AG20443 (cell line): ENCODE results near the gene ORM1.

ENCODE experiments used
- DNase-seq: peaks from one replicate; pipeline ENCODE4 v3.0.0; 2012; ENCODE audit warnings: low spot score, mixed read lengths

ORM1 gene

DNA sequence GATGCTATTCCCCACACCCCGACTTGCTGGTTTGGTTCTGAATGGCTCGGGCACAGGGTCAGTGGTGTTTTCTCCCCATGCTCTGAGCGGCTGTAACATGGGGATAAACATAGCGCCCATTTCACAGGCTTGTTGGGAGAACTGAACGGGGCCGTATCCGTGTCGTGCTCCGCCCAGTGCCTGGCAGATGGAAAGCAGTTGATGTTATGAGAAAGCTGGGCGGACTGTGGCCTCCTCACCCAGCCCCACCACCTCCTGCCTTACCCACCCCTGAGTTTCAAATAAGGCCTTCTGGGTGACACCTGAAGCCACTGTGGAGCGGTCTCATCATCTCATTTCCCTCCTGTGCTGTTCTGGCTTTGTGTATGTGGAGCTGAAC is 21.3 kb downstream of the ORM1 start:
- no peak for DNase-seq

DNA sequence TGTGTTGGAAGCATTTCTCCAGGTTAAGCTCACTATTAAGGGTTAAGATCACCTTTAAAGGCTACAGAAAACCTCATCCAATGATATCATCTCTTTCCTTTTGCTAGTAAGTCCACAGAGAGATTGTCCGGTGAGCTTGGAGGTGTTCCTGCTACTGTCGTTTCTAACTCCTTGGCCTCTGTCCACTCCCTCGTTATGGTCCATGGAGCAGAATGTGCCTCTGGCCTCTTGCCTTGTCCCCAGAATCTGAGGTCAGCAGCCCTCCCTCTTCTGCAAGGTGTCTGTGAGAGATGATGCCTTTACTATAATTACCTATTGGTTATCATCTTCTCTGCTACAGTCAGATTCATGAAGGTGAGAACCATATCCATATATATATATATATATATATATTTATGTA is 21.8 kb downstream of the ORM1 start:
- DNase-seq: no peak

DNA sequence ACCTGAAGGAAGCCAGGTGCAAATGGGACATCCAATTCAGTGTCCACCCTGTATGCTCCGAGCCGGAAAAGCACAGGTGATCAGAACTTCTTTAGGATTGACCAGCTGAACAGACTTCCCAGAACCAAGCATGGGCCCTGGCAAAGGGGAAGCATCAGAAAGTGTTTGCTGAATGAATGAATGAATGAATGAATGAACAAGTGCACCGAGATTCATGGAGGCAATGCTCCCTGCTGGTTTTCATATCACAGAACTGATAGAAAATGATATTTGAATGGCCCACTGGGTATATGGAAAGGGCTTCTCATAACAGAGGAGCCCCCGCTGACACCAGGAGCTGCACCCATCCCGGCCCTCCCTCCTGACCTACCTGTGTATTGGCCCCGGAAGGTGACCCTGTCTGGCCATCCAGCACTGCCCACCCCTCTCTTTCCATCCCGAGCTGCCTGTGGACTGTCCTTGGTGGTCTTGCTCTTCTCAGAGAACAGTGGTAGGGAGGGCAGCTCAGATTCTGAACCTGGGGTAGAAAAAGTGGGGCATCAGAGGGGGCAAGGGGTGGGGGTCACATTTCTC is 22.7 kb downstream of the ORM1 start:
- DNase-seq: no peak

DNA sequence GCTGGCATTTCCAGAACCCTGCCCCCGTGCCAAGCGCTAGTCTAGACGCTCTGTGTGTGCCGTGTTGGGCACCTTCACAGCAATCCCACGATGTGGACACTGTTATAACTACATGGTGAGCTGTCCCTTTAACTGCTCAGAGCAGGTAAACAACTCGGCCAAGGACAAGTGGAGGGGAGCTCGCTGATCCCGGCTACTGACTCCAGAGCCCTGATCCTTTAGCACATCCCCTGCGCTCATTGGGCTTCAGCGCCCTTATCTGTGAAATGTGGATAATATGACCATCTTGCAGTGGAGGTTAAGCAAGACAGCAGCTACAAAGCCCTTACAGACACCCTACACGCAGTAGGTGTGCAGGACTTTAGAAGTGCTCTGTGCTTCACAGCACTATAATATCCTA is 23.2 kb downstream of the ORM1 start:
- no peak for DNase-seq

DNA sequence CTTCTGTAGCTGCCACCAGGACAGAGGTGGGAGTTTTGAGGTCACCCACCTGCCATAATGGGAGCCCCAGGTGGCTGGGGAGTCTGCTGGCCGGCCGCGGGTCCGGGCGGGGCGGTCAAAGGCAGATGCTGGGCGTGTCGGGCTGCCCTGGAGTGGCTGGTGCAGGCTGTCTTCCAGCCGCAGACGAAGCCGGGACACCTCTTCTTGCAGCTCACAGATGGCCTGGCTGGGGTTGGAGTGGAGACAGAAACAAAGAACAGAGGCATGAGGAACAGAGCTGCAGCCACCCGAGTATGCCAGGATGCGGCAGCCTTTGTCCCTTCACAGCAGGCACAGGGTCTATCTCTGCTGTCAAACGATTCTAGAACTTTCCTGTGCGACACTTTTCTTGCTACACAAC is 24.8 kb downstream of the ORM1 start:
- DNase-seq: no peak

DNA sequence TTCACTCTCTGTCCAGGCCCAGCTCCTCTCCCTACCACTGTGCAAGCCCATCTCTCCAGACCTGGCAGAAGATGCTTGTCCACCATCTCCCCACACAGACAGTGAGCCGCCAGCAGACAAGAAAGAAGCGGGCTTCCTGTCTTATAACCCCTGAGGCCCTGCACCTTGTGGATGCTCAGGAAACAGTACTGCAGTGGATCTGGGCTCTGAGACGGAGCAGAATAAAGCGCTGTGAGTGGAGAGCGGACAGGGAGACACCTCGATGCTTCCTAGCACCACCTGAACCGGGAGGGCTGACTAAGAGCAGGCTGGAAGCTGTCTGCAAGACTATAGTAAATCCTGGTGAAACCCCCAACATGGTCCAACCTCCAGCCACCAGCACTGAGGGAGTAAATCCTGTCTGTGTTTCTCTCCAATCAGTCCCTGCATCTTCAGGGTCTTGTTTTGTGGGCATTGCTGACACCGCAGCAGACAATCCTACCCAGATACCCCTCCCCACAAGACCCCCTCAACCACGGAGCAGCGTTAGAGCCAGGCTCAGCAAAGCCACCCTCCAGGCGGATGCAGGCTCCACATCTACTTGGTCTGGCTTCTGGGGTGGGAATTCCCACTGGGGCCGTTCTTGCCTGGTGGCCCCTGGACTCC is 25.5 kb downstream of the ORM1 start:
- no peak for DNase-seq

DNA sequence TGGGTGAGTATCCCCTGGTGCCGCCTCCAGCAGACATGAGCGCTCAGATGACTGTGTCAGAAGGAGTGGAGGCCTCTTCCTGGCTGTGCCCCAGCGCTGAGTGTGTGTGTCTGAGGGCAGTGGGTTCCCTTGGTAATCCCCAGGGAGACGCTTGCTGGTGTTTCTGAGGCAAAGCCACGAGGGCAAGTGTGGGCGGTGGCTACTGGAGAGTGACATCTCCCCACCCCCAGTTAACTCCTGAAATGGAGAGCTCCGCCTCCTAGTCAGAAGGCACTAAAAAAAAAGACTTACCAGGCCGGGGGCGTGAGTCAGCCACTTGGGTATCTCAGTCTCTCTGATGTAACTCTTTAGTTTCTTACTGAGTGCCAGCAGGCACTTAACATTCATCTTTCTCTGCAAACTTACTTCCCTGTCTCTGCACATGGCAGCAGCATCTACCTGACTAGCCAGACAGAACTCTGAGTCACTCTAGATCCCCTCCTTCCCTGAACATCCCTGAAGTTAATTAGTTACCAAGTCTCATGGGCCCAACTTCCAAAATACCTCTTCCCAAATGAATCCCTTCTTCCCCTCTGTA is 26.1 kb downstream of the ORM1 start:
- DNase-seq: peak; percentile 94

DNA sequence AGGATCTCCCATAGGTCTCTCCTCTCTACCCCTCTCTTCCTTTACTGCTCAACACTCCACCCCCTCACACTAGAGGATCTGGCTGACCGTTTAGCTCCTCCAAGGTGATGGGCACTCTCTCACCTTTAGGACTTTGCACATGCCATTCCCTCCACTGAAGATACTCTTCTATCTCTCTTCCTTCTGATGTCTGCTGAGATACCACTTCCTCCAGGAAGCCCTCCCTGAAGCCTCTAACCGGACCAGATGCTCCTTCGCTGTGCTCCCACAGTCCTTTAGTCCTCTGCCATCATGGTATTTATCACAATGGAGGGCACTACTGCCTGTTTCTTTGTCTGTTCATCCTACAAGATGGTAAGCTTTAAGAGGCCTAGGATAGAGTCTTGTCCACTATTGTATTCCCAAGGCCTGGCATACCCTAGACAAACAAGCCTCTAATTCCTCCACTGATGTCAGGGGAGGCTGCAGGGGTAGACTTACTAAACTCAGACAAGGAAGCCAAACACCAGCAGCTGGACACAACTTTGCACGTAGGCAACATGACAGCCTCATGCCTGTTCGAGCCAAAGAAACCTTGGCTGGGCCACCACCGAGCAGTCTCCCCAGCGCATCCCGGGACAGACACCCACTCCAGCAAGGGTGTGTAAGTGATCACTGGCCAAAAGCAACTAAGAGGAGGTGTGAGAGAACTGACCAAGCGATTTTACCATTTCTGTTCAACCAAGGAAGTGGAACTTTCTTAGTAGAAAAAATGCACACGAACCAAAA is 27.0 kb downstream of the ORM1 start:
- no peak for DNase-seq

DNA sequence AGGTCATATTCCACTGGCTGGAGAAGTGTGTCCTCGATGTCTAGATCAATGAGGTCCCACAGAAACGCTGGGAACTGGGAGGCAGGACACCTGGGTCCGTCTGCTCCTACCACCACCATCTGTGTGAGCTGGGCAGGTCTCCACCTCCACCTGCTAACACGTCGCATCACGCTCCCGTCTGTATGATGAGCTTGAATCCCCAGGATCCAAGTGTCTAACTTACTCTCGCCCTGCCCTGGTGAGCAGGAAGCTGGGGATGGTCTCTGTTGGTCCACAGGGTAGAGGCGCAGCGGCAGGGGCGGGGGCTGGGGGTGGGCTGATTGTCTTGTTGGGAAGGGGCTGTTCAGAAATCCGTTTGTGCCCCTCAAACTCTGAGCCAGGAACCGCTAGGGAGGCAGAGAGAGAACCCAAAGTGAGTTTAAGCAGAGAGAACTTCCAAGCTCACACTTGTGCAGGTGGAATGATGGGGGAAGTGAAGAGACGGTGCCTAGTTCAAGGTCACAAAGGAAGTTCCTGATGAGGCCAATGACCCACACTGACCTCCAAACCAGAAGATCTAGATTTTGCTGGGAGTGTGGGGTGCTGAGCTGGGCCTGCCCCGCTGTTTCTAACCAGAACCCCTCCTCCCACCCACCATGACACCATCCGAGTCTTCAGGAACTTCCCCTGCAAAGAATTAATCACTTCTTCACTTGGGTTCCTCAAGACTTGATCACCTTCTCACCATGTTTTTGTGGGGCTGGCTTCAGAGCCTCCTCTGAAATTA is 27.9 kb downstream of the ORM1 start:
- no peak for DNase-seq

DNA sequence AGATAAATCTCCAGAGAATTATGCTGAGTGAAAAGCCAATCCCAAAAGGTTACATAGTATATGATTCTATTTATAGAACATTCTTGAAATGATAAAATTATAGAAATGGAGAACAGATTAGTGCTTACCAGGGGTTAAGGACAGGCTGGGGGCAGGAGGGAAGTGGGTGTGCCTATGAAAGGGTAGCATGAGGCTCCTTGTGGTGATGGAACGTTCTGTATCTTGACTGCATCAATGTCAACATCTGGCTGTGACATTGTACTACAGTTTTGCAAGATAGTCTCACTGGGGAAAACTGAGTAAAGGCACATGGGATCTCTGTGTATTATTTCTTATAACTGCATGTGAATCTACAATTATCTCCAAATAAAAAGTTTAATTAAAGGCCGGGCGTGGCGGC is 29.0 kb downstream of the ORM1 start:
- no peak for DNase-seq

DNA sequence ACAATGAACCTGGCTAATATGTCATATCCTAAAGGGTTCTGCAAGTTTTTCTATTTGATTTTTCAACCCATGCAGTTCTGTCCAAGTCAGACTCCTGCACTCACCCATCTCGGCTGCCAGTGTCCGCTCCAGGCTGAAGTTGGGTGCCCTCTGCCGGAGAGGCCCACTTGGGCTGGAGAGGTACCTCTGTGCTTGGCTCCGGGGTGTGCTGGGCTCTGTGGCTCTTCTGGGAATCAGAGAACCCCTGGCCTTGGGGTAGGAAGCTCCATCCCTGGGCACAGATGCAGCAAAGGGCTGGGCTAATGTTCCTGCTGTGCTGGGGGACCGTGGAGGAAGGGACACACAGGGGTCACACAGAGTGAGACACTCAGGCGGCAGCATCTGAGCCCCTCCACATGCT is 32.9 kb downstream of the ORM1 start:
- no peak for DNase-seq

DNA sequence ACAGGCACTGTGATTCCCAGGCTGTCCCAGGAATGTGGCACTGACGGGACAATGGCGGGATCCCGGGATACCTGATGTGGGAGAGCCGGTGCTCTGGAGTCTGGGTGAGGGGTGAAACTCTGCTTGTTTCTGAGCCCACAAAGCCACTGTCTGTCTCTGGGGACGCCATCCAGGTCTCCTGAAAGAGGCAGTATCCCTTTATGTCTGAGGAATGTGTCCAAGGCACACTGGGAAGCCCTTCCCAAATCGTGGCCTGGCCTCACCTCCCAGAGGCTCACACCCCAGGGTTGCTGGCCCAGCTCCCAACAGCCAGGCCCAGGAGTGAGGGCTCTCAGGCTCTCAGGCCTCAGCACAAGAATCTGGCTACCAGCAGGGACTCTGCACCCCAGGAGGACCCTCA is 33.9 kb downstream of the ORM1 start:
- DNase-seq: no peak

DNA sequence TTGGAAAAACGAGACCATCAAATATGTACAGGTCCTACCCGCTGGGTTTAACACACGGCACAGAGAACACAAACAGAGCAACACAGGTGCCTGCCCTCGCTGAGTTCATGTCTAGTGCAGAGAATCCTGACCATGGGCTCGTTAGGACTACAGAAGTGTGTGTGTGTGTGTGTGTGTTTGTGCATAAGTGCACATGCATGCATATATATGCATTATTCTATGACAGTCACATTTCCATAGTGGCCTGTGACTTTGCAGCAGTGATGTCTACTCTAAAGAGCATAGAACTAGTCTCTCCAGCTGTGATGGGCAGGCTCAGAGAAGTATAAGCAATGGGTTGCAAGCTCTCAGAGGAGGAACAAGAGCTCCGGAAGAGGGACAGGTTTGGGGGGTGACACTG is 34.5 kb downstream of the ORM1 start:
- DNase-seq: no peak

DNA sequence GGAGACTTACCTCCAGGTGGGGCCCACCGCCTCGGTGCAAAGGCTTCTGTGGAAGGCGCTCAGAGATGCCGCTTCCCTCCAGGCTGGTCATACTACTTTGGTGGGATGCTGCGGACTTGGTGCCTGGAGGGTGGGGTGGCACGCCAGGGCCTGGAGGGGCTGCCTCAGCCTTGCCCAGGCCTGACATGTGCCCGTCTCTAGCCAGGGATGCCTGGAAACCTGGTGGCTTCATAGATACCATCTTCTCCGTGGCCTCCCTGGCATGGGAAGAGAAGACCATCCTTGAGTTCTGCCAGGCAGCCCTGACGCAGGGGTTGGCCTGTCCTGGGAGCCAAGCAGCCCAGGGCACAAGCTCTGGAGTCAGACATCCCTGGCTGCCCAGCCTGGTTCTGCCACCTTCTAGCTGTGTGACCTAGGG is 35.0 kb downstream of the ORM1 start:
- DNase-seq: no peak

DNA sequence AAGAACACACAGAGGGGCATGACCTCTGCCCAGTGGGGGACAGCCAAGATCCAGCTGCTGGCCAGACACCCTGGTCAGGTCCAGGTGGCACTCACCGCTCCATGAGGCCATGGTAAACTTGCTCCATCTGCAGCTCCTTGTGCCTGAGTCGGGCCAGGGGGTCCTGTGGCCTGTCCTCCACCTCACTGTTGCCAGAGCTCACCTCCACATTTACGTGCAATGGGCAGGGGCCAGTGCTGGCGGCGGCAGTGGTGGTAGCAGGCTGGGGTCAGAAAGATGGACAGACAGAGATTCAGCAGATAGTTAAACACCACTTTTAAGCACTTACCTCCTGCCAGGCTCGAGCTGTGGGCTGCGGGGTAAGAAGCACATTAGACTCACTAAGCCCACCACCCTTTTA is 36.9 kb downstream of the ORM1 start:
- DNase-seq: no peak

DNA sequence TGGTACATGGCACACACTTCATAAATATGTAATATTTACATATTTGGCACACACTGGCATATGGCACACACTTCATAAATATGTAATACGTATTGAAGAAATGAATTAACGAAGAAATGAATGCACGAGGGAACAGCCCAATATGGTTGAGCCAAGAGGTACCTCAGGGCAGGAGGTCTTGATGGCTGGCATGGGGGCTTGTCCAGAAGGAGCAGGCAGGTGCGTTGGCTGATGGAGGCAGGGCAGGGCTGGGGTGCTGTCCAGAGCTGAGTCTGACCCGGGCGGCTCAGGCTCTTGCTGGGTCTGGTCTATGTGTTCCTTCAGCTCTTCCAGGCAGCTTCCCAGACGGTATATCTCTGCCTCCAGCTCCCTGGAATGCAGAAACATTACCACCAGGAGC is 38.6 kb downstream of the ORM1 start:
- no peak for DNase-seq

DNA sequence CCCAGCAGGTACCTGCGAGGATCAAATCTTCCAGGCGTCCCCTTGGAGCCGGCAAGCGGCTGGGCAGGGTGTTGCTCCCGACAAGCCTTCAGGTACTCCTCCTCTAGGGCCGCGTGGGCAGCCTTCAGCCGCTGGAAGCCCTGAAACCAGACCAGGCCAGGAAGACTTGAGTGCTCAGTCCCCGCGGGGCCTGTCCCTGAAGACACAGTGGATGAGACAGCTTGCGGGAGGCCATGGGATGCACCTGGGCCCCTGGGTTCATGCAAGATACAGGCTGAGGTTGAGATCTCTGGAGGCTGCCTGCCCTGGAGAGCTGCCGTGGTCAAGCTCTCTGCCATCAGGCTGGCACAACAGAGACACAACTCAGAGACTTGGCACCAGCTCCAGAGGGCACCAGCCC is 39.5 kb downstream of the ORM1 start:
- DNase-seq: no peak

DNA sequence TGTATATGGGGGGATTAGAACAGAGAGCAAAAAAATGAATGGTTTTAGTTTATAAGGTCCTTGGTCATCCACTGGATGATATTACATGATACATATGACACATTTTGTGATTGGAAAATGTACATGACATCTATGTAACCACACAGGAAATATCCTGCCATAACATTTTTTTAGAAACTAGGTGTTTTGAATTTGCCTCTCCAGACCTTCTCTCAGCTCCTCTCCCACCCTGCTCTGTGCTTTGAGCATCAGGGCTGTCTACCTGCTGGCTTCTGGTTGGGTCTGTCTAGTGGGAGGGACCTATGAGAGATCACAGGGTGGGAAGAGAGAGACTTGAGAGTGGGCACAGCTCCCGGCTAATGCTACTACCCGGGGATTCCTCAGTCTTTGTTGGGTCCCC is 40.5 kb downstream of the ORM1 start:
- DNase-seq: no peak

DNA sequence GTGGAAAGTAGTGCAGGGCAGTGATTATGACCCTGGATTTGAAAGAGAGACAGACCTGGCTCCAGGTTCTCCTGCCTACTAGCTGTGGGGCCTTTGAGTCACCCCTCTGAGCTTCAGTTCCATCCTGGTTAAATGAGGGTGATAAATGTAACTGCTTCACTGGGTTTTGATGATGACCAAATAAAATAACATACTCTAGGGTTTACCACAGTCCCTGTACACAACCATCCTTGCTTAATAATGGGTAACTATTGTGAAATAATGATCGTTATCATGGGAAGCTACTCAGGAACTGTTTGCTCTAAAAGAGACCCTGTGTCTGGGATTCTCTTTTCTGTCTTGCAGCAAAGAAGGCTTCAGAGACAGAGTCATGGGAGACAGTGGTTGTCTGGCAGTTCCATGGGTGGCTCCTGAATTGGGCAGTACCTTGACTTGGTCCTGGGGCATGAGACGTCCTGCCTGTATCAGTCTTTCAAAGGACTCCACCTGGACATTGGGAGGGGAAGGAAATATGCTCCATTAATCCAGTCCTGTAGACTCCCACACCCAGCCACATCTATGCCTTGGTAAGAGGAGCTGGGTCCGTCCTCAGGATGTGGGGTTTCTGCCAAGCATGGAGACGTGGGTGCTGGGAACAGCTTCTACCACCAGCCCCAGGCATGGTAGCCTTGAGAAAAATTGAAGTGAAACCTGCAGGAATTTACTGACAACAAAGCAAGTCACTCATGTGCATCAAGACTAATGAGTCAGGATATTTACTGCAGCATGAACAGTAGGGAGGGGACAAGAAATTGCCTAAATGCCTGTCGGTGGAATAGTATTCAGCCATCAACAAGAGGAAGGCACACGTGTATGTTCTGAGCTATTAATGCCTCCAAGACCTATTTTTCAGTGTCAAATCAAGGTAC is 41.5 kb downstream of the ORM1 start:
- DNase-seq: peak; percentile 64

DNA sequence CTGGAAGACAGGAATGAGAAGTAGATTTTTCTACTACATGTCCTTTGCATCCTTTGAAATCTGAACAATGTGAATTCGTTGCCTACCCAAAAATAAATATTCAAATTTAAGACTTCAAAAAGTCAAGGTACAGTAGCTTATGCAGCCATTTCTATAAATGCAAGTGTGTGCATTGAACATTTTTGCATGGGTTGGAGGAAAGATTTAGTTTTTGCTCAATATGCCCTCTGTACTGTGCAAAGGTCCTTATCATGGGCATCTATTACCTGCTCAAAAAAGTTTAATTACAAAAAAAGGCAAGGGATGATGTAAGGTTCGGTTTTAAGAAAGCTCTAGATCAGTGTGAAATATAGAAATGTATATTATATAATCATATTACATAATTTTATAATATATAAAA is 42.3 kb downstream of the ORM1 start:
- no peak for DNase-seq

DNA sequence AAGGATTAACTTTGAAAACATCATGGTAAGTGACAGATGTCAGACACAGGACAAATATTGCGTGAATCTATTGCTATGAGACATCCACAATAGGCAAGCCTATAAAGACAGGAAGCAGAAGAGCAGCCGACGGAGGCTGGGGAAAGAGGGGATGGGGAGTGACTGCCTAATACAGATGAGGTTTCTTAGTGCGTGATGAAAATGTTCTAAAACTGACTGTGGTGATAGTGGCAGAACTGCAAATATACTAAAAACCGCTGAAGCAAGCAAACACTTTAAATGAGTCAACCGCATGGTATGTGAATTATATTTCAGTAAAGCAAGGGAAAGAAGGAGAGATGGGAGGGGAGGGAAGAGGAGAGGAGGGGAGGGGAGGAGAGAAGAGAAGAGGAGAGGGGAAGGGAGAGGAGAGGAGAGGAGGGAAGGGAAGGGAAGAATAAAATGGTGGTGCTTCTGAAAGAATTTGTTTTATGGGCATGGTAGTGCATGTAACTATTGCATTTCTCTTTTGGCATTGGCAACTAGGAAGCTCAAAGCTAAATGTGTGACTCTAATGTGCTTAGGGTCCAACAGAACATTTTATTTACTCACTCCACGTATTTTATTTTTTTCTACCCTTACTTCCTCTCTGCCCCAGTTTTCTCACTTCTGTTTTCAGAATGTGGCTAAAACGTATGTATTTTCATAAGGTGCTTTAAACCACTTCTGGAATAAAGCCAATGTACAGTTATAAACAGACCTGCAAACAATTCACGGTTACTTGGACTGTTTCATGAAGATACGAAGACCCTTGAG is 43.6 kb downstream of the ORM1 start:
- DNase-seq: peak; percentile 70
